Measurements from ENCODE around the gene GID8. TPM values are rescaled to one million over a fixed set of nuclear protein-coding genes. Genes with fewer than 3 reads are reported as not detected.

GID8 gene
- total and polyA plus RNA-seq, 2 of the 13 experiments (the other 11 are each of a cell fraction or from before 2014, with no cell fraction given), result 39.6 to 59.8 TPM

DNA sequence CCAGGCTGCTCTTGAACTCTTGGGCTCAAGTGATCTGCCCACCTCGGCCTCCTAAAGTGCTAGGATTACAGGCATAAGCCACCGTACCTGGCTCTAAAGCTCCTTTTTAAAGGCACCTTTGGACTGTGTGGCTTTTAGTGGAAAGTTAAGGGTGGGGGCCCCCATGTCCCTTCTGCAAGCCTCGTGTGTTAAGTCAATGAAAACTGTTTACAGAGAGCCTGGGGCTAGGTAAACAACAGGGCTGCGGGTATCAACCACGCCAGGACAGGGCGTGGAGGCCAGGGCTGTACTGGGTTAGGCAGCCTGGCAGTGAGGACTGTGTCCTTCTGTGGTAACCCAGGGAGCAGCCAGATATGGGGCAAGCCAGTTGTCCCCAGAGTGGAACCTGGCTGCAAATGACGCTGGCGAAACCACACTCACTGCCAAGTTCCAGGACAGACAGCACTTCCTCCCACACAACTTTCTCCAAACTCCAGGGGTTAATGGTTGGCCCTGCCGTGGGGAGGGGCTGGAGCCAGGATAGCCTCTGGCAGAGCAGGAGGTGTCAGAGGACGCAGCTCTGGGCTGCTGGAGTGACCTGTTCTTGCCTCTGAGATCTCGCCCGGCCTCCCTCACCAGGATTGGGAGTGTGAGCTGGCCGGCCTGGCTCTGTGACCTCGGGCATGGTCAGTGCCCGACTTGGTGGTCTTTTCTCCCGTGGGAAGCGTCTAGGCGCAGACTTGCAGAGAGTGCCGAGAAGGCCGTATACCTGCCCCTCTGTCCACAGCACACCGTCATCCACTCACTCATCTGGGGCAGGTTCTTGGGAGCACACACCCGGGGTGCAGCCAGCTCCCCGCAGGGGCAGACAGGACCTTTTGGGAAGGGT is 17.8 kb downstream of the GID8 start (continued):
- TF ChIP-seq CENPBD1 (CRISPR knock-in tag; IDR thresholded peaks at IDR 0.05; ENCODE audit: borderline replicate concordance, low read depth), result no peak
- no peak; the same call in 1 of the 2 replicates for TF ChIP-seq ZSCAN29 (CRISPR knock-in tag; conservative IDR thresholded peaks at IDR 0.05)
- TF ChIP-seq ZSCAN9 (CRISPR knock-in tag; IDR thresholded peaks at IDR 0.05; ENCODE audit: borderline replicate concordance), result peak; percentile 98
- no peak for TF ChIP-seq ZNF672 (CRISPR knock-in tag; IDR thresholded peaks at IDR 0.05)
- no peak for TF ChIP-seq ATF5 (CRISPR knock-in tag; IDR thresholded peaks at IDR 0.05; ENCODE audit: low read depth)
- TF ChIP-seq ZNF343 (CRISPR knock-in tag; IDR thresholded peaks at IDR 0.05), result peak; percentile 86; the same call in 1 of the 2 replicates
- peak; percentile 94 for TF ChIP-seq ZNF605 (CRISPR knock-in tag; IDR thresholded peaks at IDR 0.05)
- TF ChIP-seq SRY (CRISPR knock-in tag; IDR thresholded peaks at IDR 0.05), result peak; percentile 65
- TF ChIP-seq NFE2L2 (IDR thresholded peaks at IDR 0.05; ENCODE audit: low read length), result no peak
- TF ChIP-seq ZFP1 (CRISPR knock-in tag; IDR thresholded peaks at IDR 0.05), result peak; percentile 97
- 0 out of 2 replicates have a peak, but pooled peaks have one; percentile 3 for TF ChIP-seq ZNF737 (CRISPR knock-in tag; IDR thresholded peaks at IDR 0.05; ENCODE audit: borderline replicate concordance)
- TF ChIP-seq RBM22 (optimal IDR thresholded peaks at IDR 0.05; ENCODE audit: low read length), result peak; percentile 89
- no peak for TF ChIP-seq NPAS2 (CRISPR knock-in tag; IDR thresholded peaks at IDR 0.05; ENCODE audit: borderline replicate concordance)
- TF ChIP-seq ZC3H4 (CRISPR knock-in tag; IDR thresholded peaks at IDR 0.05; ENCODE audit: borderline replicate concordance), result no peak
- TF ChIP-seq ZNF75D (CRISPR knock-in tag; IDR thresholded peaks at IDR 0.05; ENCODE audit: borderline replicate concordance), result no peak
- TF ChIP-seq IRF9 (CRISPR knock-in tag; IDR thresholded peaks at IDR 0.05; ENCODE audit: borderline replicate concordance), result peak; percentile 49
- no peak for TF ChIP-seq ZNF432 (CRISPR knock-in tag; IDR thresholded peaks at IDR 0.05; ENCODE audit: borderline replicate concordance)
- TF ChIP-seq, protein P1, sequence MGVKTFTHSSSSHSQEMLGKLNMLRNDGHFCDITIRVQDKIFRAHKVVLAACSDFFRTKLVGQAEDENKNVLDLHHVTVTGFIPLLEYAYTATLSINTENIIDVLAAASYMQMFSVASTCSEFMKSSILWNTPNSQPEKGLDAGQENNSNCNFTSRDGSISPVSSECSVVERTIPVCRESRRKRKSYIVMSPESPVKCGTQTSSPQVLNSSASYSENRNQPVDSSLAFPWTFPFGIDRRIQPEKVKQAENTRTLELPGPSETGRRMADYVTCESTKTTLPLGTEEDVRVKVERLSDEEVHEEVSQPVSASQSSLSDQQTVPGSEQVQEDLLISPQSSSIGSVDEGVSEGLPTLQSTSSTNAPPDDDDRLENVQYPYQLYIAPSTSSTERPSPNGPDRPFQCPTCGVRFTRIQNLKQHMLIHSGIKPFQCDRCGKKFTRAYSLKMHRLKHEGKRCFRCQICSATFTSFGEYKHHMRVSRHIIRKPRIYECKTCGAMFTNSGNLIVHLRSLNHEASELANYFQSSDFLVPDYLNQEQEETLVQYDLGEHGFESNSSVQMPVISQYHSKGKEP (CRISPR knock-in tag; IDR thresholded peaks at IDR 0.05), result 0 out of 2 replicates have a peak, but pooled peaks have one; percentile 20
- no peak for TF ChIP-seq ZNF180 (CRISPR knock-in tag; IDR thresholded peaks at IDR 0.05; ENCODE audit: borderline replicate concordance, low read depth)
- TF ChIP-seq ZNF496 (CRISPR knock-in tag; IDR thresholded peaks at IDR 0.05; ENCODE audit: insufficient replicate concordance), result no peak
- TF ChIP-seq ZNF598 (CRISPR knock-in tag; IDR thresholded peaks at IDR 0.05; ENCODE audit: borderline replicate concordance), result peak; percentile 69; the same call in 1 of the 2 replicates
- TF ChIP-seq SMAD9 (CRISPR knock-in tag; IDR thresholded peaks at IDR 0.05), result 0 out of 2 replicates have a peak, but pooled peaks have one; percentile 51
- TF ChIP-seq HOMEZ (CRISPR knock-in tag; IDR thresholded peaks at IDR 0.05; ENCODE audit: low read depth), result peak; percentile 93
- no peak; the same call in 1 of the 2 replicates for TF ChIP-seq WIZ (CRISPR knock-in tag; IDR thresholded peaks at IDR 0.05)
- peak; percentile 67; the same call in 1 of the 2 replicates for TF ChIP-seq SALL2 (CRISPR knock-in tag; IDR thresholded peaks at IDR 0.05)
